ENCODE measurements around the gene TCF20. TPM values are rescaled to one million over a fixed set of nuclear protein-coding genes. Genes with fewer than 3 reads are reported as not detected.

The TCF20 gene
- 10 to 100 TPM; 20.6 to 24.9 (median 23.2) TPM for polyA plus RNA-seq (ENCODE audit: insufficient read depth in 1 of 5, insufficient read length in 5 of 5, low replicate concordance in 1 of 5)
- long read RNA-seq, donor 1, full-length matches to known transcripts: 13 of 22 reads
- long read RNA-seq, donor 1, partial matches to known transcripts: 9 of 22 reads
- long read RNA-seq, donor 1, other reads (novel, unspliced or antisense): 0 of 22 reads
- long read RNA-seq, donor 2, full-length matches to known transcripts: 2 of 2 reads
- long read RNA-seq, donor 2, partial matches to known transcripts: 0 of 2 reads
- long read RNA-seq, donor 2, other reads (novel, unspliced or antisense): 0 of 2 reads
- long read RNA-seq, donor 3, full-length matches to known transcripts: 4 of 4 reads
- long read RNA-seq, donor 3, partial matches to known transcripts: 0 of 4 reads
- long read RNA-seq, donor 3, other reads (novel, unspliced or antisense): 0 of 4 reads
- long read RNA-seq, donor 4, full-length matches to known transcripts: 4 of 12 reads
- long read RNA-seq, donor 4, partial matches to known transcripts: 8 of 12 reads
- long read RNA-seq, donor 4, other reads (novel, unspliced or antisense): 0 of 12 reads
- long read RNA-seq, donor 5, full-length matches to known transcripts: 10 of 21 reads
- long read RNA-seq, donor 5, partial matches to known transcripts: 11 of 21 reads
- long read RNA-seq, donor 5, other reads (novel, unspliced or antisense): 0 of 21 reads
- long read RNA-seq, donor 6, full-length matches to known transcripts: 13 of 21 reads
- long read RNA-seq, donor 6, partial matches to known transcripts: 8 of 21 reads
- long read RNA-seq, donor 6, other reads (novel, unspliced or antisense): 0 of 21 reads
- long read RNA-seq, donor 7, full-length matches to known transcripts: 11 of 25 reads
- long read RNA-seq, donor 7, partial matches to known transcripts: 0 of 25 reads
- long read RNA-seq, donor 7, other reads (novel, unspliced or antisense): 14 of 25 reads
- long read RNA-seq, donor 8, full-length matches to known transcripts: 1 of 1 reads
- long read RNA-seq, donor 8, partial matches to known transcripts: 0 of 1 reads
- long read RNA-seq, donor 8, other reads (novel, unspliced or antisense): 0 of 1 reads

DNA sequence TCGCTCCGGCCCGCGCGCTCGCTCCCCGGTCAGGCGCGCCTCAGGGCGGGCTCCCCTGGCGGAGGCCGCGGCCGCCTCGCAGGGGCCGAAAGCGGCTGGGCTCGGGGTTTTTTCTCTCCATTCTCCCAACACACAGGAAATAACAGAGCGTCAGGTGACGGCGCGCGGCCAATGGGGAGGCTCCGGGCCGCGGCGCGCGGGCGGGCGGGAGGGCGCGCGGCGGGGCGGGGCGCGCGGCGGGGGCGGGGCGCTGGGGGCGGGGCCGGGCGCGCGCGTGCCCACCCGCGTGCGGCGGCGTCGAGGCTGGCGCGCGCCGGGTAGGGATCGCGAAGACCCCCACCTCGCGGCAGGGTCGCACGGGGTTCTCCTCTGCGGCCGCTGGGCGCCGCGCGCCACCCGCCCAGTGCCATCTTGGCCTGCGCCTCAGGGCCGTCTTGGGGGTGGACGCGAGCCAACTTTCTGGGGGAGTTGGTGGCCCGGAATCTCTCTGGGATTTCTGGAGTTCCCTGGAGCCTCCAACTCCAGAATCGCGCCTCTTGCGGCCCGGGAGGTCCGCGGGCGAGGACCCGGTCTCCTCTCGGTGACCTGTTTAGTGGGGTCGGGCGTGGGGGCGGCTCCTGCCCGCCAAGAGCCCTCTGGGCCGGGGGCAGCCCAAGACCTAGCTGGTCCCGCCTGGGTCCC is at the start of gene TCF20:
TCF20 (minus strand) TSS at position 144 of the 681 bp plus-strand sequence. CDS start 55,348 bp downstream, outside the sequence.
- peak; percentile 68 to 74 for DNase-seq

GRCh38 chr22:42319386-42319785 is 48.9 kb upstream of the TCF20 start:
- DNase-seq: no peak

GRCh38 chr22:42318967-42319366 is 48.5 kb upstream of the TCF20 start:
- no peak for DNase-seq

DNA sequence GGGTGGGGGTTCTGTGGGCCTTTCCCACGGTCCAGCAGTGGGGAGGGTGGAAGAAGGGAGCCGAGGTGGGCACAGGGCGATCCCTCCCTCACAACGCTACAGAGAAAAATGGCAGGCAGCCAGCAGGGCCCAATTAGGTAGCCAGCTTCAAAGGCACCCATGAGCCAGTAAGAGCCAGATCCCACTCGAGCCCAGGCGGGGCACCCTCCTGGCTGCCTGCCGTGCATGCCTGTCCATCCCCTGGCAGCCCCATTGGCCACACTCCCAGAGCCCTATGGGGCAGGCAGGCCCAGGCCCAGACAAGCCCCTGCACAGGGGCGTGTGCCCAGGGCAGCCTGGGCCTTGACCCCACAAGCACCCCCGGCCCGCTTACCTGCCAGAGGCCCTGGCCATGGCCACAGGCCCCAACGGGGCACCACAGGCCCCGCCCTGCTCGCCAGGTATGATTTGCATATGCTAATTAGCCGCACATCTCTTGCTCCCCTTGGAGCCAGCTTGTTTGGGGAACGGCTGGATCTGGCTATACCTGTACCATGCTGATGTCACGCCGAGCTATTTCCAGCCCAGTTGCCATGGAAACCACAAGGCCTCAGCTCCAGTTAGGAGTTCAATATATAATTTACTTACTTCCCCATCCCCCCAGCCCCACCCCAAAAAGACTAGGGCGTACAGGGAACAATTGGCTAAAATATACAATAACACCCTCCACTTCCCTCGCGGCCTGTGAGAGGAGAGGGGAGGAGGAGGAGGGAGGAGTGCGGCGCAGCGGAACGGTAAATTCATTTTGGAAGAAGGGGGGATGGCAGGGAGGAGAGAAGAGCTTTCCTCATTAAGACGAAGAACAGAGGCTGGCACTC is 47.5 kb upstream of the TCF20 start:
- DNase-seq: no peak

DNA sequence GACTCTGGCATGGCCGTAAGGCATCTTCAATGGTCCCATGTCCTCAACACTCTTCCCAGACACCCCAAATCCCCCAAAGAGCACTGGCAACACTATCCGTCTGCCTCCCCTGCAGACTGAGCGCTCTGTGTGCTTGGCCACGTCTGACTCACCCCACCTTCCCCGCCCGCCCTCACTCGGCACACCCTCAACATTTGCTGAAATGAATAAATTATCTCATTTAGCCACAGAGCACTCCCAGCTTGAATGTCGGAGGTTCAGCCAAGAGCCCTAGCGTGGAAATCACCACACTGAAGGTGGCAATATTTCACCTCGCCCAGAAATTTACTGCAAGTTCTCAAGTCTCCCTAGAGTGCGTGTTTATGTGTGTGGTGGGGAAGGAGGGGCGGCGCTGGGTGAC is 46.6 kb upstream of the TCF20 start:
- no peak for DNase-seq

DNA sequence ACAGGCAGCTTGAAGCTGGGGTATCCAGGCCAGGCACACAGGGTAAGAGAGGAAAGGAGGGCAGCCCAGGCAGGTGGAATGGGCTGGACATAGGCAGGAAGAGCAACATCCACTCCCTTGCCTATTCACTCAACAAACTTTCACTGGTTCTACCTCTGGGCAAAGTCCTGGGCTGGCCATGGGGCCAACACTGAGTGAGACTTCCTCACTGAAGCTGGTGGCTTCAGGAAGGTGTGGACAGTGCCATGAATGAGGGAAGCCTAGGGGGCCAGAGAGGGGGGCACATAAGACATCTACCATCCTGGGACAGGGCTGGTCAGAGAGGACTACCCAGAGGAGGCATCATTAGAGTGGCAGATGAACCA is 44.9 kb upstream of the TCF20 start:
- DNase-seq: no peak

DNA sequence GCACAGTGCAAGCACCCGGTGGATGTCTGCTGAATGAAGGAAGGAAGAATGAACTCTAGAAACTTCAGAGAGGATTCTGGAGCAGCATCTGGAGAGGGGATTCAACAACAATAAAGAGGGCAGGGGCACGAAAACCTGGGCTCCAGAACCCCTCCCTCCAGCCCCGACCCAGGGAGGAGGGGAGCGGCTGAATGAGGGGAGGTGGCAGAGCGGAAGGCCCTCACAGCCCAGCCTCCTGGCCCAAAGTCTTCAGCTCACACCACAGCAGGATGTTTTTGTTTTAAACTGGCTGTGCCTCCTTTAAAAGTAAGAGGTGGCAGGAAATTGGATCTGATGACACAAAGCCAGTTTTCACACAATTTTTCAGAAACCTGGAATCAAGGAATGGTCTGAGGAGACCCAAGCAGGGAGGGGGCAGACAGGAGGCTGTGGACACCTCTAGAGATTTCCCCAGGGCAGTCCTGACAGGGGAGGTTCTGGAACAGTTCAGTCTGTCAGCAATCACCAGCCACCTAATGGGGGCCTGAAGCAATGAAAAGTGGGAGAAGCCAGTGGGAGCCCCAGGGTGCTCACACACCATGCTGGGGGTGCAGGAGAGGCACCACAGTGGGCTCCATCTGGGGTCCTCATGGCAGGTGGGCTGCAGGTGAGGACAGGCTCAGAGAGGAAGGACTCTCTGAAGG is 44.4 kb upstream of the TCF20 start:
- DNase-seq: no peak

- no peak for DNase-seq
Observed at GRCh38 chr22:42313804-42314581, 43.5 kb upstream of the TCF20 start.

GRCh38 chr22:42313204-42313603 is 42.8 kb upstream of the TCF20 start:
- DNase-seq: no peak

DNA sequence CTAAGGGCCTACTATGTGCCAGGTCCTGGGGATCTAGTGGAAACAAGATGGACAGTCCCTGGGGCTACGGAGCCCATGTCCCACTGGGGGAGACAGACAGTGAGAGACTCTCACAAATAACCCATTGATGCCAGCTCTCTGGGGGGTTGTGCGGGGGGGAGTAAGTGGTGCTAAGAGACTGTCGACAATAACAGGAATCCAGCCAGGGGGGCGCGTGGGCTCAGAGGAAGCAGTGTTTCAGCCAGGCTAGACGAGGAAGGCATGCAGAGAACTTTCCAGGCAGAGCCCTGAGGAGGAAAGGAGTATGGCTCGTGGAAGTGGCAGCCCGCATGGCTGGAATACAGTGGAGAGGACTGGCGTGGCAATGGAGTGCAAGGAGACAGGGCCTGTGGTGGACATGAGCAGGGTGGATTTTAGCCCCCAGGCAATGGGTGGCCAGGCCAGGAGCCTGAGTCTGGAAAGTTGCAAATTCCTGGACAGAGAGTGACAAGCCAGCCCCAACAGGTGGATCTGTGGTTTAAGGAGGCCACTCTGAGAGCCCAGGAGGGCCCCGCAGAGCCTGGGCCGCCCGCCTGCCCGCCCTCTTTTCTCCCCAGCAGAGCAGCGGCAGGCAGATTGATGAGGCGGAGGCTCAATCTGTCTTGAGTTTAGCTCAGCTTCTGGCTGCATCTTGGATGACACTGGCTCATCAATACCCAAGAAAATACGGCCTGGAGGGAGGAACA is 40.0 kb upstream of the TCF20 start:
- no peak for DNase-seq

DNA sequence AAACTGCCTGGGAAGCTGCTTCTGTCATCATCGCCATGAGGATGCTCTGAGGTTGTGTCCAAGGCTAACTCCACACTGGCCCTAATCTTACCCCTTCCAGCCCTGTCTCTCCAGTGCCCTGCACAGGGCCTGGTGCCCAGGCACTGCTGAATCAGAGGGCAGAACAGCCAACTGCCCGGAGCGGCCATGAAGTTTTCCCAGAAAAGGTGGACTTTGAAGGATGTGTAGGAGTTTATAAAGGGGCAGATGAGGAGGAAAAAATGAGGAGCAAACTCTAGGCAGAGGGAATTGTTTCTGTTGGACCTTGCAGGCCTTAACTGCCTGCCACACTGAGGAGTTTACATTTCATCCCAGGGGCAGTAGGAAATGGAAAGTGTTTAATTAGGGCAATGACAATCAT is 39.4 kb upstream of the TCF20 start:
- no peak for DNase-seq

DNA sequence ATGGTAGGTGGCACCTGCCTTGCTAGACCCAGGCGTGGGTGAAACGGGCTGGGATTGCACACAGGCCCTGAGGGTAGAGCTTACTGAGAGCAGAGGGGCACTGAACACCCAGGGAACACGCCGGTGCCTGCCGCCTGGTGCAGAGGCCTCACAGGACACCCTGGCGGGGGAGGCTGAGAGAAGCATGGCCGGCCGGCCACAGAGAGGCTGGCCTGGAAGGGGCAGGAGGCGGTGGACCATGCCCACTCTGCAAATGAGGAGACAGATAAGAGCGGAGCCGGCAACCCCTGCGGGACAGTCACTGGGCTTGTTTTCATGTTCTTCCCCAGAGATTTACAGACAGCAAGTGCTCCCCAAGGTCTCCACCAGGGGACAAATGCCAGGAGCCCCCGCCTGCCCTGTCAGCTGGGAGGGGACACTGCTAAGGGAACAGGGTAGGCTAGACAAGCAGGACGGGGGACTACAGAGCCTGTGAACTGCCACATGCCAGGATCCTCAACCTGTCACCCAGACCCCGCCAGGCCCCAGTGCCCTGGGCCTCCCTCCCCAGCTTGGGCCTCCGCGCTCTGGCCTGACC is 38.5 kb upstream of the TCF20 start:
- no peak for DNase-seq

DNA sequence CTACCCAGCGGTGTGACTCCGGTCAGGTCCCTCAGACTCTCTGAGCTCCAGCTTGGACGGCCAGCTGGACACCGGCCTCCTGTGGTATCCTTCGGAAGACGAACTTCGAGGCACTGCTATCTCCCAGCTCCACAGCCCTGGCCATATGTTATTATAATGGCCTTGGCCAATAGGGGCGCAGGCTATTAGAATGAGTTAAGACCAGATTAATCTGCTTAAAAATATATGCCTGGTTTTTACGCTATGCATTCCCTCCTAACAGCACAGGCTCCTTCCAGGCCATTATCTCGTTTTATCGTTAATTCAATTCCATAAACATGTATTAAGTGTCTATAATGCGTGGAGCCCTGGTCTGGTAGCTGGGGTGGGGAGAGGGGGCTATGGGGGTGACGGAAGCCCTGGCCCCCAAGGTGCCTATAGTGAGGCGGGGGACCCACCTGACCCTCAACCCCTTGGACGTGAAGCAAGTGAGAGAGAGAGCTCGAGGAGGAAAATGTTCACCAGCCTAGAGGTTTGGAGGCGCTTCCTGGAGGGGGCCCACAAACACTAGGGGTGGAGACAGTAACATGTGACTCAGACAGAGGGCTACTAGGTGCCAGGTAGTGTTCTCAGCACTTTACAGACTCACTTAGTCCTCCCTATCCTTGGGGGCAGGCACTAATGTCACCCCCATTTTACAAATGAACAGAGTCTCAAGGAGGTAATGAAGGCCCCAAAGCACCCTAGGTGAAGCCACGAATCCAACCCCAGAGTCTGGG is 37.5 kb upstream of the TCF20 start:
- no peak for DNase-seq

- no peak for DNase-seq
Observed at GRCh38 chr22:42306010-42306409, 35.6 kb upstream of the TCF20 start.

DNA sequence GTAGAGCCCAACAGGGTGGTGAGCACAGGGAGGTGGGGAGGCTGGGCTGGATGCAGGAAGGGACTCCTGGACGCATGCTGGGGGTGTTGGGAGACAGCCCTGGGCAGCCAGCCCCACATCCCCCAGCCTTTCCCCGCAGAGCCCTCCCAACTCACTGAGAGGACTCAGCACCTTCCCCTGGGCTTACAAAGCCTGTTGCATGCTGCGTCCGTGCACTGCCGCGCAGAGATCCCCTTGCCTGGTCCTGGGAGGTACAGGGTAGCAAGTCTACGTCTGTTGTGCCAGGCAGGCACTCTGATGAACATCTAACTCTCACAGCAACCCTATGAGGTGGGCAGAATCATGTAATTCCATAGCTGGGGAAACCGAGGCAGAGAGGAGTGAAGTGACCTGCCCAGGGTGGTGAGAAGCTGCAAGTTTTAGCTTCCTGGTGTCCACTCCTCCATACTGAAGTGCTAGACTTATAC is 33.9 kb upstream of the TCF20 start:
- DNase-seq: no peak

DNA sequence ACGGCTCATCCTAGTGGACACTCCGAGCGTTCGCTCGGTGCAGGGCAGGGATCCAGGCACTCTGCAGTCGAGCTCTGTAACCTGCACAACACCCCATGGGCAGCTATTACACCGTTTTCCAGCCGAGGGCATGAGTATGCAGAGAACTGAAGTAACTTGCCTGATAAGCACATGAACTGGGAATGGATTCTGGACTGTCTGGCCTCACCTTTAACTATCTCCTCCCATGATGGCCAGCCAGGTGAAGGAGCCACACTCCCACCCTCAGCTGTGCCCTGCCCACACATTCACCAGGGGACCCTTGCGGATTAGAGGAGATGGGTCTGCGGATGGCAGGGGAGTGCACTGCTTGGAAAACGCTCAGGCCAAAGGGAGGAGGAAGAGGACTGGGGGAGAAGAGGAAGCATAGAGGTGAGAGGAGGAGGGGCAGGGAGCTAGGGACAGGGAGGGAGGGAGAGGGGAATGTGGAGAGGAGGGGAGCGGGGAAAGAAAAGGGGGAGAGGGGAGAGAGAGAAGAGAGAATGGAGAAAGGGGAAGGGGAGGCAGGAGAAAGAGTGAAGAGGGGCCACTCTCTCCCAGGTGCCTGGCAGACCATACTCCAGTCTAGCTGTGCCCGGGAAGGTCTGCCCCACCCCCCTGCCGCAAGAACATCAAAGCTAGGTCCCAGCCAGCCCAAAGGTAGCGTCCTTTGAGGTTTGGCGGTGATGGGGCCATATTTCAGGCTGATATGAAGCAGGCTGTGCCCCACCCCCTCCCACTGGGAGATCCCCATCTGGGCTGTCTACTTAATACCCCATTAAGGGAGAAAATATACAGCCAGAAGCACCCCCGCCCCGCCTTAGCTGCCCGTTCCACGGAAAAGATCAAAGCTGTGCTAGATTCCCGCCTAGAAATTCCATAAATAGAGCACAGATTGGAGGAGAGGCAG is 33.2 kb upstream of the TCF20 start:
- no peak for DNase-seq
